ENCODE measurements around the gene KLHL24.
A peak's percentile ranks its signal among the peaks of the same experiment; 100 is the strongest.
"Not testable (repeated sequence)": the region's sequence is repeated elsewhere in the genome, so short reads cannot be mapped to it uniquely, and the experiment has no call there.

Gene KLHL24, protein sequence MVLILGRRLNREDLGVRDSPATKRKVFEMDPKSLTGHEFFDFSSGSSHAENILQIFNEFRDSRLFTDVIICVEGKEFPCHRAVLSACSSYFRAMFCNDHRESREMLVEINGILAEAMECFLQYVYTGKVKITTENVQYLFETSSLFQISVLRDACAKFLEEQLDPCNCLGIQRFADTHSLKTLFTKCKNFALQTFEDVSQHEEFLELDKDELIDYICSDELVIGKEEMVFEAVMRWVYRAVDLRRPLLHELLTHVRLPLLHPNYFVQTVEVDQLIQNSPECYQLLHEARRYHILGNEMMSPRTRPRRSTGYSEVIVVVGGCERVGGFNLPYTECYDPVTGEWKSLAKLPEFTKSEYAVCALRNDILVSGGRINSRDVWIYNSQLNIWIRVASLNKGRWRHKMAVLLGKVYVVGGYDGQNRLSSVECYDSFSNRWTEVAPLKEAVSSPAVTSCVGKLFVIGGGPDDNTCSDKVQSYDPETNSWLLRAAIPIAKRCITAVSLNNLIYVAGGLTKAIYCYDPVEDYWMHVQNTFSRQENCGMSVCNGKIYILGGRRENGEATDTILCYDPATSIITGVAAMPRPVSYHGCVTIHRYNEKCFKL

DNA sequence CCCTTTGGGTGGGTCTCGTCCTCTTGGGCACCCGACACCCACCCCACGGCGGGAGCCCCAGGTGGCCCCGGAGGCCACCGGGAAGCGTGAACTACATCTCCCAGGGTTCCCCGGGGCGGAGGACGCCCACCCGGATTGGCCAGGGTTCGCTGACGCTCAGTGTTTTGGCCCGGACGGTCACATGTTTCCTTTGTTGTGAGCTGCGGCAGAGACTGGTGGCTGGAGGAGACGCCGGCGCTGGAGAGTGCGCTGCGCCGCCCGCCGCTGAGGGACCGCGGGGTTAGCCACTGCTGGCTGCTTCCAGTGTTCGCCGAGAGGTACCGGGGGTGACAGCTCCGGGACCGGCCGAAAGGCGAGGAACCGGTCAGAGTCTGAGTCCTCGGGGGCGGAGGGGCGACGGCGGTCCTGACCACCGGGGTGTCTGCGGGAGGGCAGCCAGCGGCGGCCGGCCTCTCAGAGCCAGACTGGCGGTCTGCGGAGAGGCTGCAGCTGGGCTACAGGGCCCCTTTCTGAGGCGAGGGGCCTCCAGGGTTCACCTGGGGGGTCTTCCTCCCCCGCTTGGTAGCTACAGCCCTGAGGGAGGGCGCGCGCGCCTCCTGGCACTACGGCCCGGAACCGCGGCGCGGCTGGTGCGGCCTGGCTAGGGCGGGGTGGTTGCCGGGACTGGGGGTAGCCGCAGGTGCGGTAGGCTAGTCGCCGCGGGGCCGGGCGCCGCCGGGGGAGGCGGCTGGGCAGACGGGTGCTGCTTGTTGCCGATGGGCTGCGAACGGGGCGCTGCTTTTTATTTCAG, at the start of gene KLHL24:
Gene KLHL24, plus strand, starts transcription at position 193 of the 790 bp plus-strand sequence. CDS start 14,734 bp downstream, outside the sequence.
- peak; percentile 86 for DNase-seq

DNA sequence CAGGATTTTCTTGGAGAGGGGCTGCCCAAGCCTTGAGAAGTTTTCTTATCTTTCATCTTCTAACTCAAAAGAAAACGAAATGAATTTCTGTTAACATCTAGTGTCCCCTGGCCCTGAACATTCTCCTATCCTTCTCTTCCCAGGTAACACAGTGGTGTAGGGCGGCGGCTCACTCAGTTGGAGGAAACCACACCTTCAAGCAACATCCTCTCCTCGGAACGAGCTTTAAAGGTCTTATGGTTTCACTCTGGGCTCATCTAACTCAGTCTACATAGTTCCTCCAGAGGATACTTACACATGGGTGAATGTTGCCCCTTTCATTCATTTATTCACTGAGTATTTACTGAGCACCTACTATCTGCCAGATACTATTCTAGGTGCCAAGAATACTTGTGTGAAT, 48.9 kb upstream of the KLHL24 start:
- peak; percentile 6 for DNase-seq

DNA sequence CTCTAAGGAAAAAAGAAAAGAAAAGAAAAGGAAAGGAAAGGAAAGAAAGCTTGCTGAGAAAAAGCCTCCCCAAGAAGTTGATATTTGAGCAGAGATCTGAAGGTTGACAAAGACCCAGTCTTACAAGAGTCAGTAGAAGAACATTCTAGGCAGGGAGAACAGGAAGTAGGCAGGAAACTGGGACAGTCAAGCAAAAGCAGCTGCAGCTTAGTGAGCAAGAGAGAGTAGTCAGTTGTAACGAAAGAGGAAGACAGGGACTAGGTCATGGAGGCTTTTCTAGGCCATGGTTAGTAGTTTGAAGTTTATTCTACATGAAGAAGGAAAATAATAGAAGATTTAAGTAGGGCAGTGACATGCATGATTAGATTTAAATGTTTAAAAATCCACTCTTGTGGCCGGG, 48.1 kb upstream of the KLHL24 start:
- DNase-seq = no peak

DNA sequence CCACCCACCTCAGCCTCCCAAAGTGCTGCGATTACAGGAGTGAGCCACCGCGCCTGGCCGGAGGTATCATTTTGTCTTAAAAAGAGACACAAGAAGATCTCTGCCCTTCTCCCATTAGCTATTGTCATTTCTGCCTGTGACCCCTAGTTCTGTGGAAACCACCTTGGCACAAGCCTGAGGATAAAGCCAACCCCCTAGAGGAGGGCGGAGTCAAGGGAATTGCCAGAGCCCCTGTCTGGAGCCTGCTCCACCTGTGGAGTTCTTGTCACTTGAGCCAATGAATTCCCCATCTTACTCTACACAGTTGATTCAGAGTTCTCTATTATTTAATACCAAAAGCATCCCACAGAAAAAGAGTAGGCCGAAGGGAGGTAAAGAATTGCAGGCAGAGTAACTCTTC, 45.0 kb upstream of the KLHL24 start:
- no peak for DNase-seq

DNA sequence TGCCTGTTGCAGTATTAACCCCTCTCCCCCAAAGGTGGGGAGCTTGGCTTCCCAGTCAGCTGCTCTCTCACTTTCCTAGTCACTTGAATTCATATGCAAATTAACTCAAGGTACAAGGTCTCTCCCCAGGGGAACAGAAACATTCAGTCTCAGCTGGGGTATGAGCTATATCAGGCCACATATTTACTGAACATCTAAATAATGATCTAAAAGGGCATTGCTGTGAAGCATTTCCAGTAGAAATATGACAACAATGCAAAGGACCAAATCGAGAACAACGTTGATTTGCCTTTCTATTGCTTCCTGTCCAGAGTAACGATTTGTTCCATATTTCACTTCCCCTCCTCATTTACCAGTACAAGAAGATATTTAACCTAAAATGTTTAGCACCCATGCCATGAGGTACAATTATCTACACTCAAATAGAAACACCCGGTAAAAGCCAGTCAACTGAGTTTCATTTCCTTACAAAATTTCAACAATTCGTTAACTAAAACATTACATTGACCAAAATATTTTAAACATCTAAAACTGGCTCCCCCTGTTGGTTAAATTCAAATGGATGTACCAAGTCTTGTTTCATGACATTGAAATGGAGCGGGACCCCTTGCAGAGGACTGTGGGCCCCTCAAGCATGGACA, 43.4 kb upstream of the KLHL24 start:
- DNase-seq = no peak

DNA sequence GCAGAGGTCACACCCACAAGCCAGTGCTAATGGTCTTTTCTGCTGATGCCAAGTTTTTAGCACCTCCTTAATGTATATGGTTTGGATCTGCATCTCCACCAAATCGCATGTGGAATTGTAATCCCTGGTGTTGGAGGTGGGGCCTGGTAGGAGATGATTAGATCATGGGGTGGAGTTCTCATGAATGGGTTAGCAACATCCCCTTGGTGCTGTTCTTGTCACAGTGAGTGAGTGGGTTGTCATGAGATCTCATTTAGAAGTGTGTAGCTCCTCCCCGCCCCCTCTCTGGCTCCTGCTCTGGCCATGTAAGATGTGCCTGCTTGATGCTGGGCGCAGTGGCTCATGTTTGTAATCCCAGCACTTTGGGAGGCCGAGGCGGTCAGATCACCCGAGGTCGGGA, 42.6 kb upstream of the KLHL24 start:
- DNase-seq = no peak

DNA sequence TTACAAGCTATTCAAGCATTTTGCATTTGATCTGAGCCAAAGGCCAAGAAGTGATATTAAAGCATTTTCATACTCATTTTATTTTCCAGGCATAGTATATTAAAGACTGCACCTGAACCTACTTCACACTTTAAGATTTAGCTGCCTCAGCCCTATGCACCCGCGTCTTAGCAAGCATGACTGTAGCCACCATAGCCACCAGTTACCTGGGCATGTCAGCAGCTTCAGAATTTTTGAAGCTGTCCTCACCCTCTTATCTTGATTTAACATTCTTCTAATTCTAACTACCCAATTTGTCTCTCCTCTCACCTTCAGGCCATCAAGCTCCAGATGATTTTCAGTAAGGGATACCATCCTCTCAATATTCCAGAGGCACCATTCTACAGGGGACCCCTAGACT, 40.8 kb upstream of the KLHL24 start:
- DNase-seq = no peak

DNA sequence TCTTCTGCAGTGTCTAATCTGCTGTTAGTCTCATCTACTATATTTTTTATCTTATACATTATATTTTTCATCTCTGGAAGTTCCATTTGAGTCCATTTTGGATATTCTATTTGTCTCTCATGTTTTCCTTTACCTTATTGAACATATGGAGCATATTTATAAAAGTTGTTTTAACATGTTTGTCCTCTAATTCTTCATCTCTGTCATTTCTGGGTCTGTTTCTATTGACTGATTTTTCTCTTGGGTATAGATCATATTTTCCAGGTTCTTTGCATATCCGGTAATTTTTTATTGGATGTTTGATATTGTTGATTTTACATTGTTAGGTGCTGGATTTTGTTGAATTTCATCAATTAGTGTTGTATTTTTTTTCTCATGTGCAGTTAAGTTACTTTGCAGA, 37.5 kb upstream of the KLHL24 start:
- DNase-seq = no peak

DNA sequence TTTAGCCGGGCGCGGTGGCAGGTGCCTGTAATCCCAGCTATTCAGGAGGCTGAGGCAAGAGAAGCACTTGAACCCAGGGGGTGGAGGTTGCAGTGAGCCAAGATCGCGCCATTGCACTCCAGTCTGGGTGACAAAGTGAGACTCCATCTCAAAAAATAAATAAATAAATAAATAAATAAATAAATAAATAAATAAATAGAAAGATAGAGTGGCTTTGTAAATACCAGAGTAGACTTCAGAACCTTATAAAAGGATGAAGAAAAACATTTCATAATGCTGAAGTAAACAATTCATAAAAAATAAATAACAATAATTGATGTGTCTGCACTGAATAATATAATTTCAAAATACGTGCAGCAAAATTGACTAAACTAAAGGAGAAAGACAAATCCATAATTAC, 24.1 kb upstream of the KLHL24 start:
- DNase-seq = not testable (repeated sequence)

DNA sequence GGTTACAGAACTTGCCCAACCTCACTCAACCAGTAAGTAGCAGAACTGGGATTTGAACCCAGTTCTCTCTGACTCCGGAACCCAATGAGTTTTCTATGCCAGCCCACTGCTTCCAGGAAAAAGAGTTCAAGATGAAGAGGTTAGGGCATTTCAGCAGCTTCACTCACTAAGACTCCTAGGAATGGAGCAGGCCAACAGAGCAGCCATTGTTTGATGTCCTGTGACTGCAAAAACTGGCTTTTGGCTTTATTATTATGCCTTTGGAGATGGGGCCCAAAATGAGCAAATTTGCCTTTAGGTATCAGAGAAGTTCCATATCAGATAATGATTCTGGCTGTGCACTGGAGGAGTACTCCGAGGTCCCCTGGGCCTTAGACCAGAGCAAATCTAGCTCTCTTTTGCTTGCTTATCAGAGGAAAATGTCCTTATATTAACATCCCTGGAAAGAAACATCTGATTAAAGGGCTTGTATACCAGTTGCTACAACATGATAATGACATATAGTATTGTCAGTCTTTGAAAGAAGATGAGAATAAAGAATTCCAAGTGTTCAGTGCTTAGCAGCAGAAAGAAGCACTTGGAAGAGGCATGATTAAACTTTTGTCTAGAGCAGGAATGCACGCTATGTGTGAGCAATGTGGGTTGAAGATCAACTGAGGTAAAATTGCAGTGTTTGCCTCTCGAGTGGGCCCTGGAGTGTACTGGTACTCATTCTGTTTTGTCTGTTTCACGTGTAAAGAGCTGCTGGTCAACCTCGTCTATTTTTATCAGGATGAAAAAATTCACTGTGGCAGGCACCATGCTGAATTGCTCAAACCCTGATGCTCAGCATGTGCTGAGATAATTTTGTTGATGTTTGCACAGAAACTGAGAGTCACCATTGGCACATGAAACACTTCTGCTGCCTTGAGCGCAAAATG, 21.8 kb upstream of the KLHL24 start:
- DNase-seq = no peak

DNA sequence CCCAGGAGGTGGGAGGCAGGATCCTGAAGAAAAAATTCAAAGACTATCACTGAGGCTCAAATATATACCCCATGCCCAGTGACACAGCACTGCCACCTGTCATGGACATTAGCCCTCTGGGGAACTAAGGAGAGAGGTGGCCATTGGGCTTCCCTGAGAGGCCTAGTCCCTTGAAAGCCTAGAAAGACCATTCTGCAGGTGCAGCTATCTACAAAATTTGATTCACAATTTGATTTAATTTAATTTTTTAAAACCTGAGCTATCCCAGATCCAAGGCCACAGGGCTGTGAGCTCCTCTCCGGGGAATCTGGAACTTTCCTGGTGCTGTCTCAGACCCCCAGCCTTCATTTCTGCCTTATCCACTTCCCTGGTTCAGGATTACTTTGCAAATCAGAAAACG, 16.9 kb upstream of the KLHL24 start:
- DNase-seq = no peak

DNA sequence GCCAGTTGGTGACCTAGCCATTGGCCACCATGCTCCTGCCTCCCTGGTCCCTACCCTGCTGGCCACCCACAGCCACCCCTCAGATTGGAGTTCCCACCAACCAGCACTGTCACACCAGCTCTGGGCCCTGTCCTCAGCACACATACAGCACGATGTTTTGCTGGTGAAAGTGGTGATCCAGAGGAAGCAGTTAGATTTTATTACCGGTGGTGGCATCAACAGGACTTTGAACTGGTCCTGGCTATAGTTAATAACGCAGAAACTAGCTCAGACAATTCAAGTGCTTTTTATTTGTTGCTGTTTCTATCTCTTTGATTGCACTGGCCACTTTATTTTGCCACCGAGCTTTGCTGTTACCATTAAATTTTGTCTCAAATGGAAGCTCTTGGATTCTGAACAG, 16.4 kb upstream of the KLHL24 start:
- no peak for DNase-seq

DNA sequence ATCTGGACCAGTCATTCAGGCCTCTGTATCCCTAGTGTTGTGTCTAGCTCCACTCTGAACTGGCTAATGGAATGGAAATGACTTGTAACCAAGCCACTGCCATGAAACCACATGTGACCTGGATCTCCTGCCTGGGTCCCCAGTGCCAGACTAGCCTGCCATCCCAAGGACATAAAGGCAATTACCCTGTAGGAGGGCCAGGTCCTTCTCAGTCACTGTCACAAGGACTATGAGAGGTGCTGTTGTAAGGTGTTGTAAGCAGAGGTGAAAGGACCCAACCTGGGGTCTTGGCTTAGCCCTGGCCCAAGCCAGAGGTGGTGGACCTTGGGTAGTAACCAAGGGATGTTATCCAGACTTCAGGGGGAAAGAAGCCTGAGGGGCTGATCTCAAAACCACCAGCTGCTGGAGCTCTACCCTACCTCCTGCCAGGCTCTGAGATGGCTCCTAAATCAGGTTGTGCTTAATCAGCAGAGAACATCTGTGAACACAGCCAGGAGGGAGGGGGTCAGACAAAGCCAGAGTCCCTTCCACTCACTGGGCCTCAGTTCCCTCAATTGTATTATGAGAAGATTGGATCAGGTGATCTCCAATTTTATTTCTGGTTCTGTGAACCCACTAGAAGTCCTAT, 15.7 kb upstream of the KLHL24 start:
- no peak for DNase-seq

DNA sequence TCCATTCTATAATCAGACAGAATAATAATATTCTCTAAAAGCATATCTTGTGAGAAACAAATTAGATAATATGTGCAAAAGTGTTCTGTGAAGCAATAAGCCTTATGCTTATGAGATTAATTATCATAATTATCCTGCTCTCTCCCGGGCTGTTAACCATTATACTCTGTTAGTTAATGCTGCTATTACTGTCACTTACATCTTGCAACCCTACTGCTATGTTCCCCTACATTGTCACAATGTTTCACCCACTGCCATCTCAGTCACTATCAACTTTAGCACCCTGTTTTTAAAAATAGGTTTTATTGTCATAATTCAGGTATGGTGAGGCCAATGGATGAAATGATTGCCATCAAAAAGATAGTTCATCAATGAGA, 15.2 kb upstream of the KLHL24 start:
- DNase-seq = no peak

DNA sequence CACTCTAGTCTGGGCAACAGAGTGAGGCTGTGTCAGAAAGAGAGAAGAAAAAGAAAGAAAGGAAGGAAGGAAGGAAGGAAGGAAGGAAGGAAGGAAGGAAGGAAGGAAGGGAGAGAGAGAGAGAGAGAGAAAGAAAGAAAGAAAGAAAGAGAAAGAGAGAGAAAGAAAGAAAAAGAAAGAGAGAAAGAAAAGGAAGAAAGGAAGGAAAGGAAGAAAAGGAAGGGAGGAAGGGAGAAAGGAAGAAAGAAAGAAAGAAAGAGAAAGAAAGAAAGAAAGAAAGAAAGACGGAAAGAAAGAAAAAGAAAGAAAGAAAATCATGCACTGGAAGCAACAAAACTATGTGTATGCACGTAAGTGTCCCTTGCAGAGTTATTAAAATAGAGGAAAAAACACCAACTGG, 12.9 kb upstream of the KLHL24 start:
- DNase-seq = not testable (repeated sequence)

DNA sequence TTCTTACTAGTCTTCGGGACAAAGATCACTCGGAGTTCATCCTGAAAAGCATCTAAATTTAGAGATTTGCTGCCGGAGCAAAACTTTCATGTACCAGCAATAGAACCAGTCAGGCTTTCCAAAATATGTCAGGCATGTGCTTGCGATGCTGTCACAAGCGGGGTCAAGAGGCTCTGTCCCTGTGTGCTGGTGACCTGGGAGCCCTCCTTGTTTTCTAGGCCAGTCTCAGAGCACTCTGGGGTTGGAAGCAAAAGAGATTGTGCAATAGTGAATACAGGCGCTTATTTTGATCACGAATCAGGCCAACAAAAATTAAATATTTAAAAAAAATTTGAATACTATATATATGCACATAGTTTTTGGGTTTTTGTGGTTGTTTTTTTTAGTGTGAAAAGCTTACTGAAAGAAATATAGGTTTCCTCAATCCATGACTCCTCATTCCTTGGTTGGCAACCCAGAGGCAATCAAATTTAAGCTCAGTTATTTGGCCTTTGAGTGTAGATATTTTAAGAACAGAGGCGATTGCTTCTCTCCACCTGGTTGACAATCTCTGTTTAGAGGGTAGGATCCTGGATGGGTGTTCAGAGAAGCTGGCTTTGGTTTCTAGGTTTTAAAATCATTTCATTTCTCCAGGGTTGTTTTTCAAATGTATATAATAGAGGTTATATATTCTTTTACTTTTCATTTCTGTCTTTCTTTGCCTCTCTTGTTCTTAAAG, 8.4 kb upstream of the KLHL24 start:
- DNase-seq = no peak

DNA sequence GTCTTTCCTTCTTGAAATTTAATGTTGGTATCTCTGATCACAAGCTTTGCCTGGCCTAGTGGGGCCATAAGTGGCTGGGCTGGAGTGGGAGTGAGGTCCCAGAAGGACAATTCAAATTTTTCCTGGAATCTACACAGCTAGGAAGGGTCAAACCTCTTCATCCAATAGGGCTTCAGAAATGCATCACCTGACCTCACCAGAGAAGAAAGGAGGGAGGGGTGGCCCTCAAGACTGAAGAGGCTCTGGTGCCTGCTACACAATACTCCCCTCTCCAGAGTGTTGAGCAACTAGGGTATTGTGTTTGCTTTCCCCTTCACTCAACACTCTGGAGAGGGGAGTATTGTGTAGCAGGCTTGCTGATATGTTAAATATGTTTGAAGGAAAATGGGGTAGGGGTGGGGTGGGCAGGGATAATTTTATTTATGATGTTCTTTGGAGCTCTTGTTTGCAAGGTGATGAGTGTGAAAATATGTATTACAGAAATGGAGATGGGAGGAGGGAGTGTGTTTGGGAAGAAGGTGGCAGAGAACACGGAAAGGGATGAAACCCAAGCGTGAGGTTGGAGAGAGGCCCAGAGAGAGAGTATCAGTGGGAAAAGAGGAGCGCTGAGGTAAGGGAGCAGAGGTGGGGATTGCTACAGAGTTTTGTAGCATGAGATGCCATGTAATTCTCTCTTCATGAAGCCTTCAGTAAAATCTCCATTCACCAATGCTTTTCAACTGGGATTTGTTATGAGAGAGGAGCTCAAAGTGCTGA, 5.7 kb upstream of the KLHL24 start:
- no peak for DNase-seq

DNA sequence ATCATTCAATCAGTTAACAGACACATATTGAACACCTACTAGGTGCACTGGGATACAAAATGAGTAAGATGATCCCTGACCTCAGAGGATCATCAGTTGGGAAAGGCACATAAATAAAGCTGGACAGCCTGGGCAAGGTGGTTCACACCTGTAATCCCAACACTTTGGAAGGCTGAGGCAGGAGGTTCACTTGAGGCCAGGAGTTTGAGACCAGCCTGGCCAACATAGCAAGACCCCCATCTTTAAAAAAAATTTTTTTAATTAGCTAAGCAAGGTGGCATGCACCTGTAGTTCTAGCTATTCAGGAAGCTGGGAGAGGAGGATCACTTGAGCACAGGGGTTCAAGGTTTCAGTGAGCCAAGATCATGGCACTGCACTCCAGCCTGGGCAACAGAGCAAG, 3.7 kb upstream of the KLHL24 start:
- no peak for DNase-seq

DNA sequence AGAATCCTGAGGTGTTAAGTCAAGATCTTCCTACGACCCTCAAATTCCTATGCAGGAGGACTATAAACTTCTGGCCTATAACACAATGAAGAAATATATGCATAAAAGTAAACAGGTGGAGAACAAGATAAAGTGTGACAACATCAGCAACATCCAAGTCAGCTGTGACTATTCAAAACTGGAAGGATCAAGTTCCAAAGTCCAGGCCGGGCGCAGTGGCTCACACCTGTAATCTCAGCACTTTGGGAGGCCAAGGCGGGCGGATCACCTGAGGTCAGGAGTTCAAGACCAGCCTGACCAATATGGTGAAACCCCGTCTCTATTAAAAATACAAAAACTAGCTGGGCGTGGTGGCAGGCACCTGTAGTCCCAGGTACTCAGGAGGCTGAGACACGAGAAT, 2.7 kb upstream of the KLHL24 start:
- DNase-seq = not testable (repeated sequence)

DNA sequence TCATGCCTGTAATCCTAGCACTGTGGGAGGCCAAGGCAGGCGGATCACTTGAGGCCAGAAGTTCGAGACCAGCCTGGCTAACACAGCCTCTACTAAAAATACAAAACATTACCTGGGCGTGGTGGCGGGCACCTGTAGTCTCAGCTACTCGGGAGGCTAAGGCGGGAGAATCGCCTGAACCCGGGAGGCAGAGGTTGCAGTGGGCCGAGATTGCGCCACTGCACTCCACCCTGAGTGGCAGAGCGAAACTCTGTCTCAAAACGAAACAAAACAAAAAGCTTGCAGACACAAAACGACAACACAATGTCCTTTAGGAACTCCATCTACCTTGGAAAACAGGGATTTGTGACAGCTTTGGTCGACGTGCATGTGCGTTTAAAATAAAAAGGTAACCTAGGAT, 716 bp upstream of the KLHL24 start:
- DNase-seq = no peak

DNA sequence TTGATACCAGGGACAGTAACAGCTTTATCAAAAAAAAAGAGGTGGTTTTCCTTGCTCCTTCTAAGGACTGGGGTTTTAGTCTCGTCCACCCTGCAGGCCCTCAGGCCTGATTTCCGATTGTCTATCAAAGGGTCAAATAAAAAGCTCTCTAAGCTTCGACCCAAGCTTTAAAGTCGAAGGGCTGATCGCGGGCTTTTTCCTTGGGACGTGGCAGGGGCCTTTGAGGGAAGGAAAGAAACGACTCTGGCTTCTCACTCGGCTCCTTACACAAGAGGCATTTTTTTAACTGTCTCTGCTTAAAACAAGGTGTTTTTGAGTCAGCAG, 354 bp upstream of the KLHL24 start:
- DNase-seq = no peak
